MM.1S (cell line): Measurements from ENCODE around the gene NR1I3.

Source experiments
- DNase-seq: peaks from one replicate; pipeline ENCODE4 v3.0.0-alpha.2; 2015
- H2AFZ ChIP-seq: fragments of 300-600 bp; sonication (generic); 2 replicates; pipeline ENCODE4 v1.6.0; 2016; ENCODE audit warnings: antibody characterized with exemption, low read length
- H3F3A ChIP-seq: fragments of 300-600 bp; sonication (generic); 2 replicates; pipeline ENCODE4 v1.6.1; 2016; ENCODE audit warnings: mild to moderate bottlenecking, antibody characterized with exemption, low read length, moderate library complexity, mixed read lengths; ENCODE audit not compliant: insufficient read depth
- H3K27ac ChIP-seq: fragments of 300-600 bp; sonication (generic); 2 replicates; pipeline ENCODE4 v1.5.1; 2016; ENCODE audit warnings: mild to moderate bottlenecking, low read length
- H3K27me3 ChIP-seq: fragments of 300-600 bp; sonication (generic); replicated peaks from 2 replicates; pipeline ENCODE4 v1.6.0; 2016; ENCODE audit warnings: low read length; ENCODE audit not compliant: insufficient read depth
- H3K36me3 ChIP-seq: fragments of 300-600 bp; sonication (generic); replicated peaks from 2 replicates; pipeline ENCODE4 v1.6.1; 2016; ENCODE audit warnings: mild to moderate bottlenecking, low read length, mixed read lengths; ENCODE audit not compliant: insufficient read depth
- H3K4me1 ChIP-seq: fragments of 300-600 bp; sonication (generic); 2 replicates; pipeline ENCODE4 v1.6.1; 2016; ENCODE audit warnings: low read length, mixed read lengths
- H3K4me2 ChIP-seq: fragments of 300-600 bp; sonication (generic); 2 replicates; pipeline ENCODE4 v1.6.0; 2016; ENCODE audit warnings: low read depth, low read length
- H3K4me3 ChIP-seq: fragments of 300-600 bp; sonication (generic); 2 replicates; pipeline ENCODE4 v1.5.1; 2016; ENCODE audit warnings: low read length, mixed read lengths
- H3K79me2 ChIP-seq: fragments of 300-600 bp; sonication (generic); 2 replicates; pipeline ENCODE4 v1.6.1; 2016; ENCODE audit warnings: mixed run types, low read length, mixed read lengths
- H3K9ac ChIP-seq: fragments of 300-600 bp; sonication (generic); 2 replicates; pipeline ENCODE4 v1.6.1; 2016; ENCODE audit warnings: low read length, mixed read lengths
- H3K9me2 ChIP-seq: fragments of 300-600 bp; sonication (generic); replicated peaks from 2 replicates; pipeline ENCODE4 v1.6.1; 2016; ENCODE audit warnings: mild to moderate bottlenecking, low read length, mixed read lengths; ENCODE audit not compliant: insufficient read depth
- H3K9me3 ChIP-seq: fragments of 300-600 bp; sonication (generic); replicated peaks from 2 replicates; pipeline ENCODE4 v1.6.1; 2016; ENCODE audit warnings: mild to moderate bottlenecking, low read length, mixed read lengths; ENCODE audit not compliant: insufficient read depth
- H4K20me1 ChIP-seq: fragments of 300-600 bp; sonication (generic); 2 replicates; pipeline ENCODE4 v1.6.1; 2016; ENCODE audit warnings: mild to moderate bottlenecking, low read length, moderate library complexity, mixed read lengths; ENCODE audit not compliant: insufficient read depth
- CTCF ChIP-seq: fragments of 300-600 bp; sonication (generic); IDR thresholded peaks from 2 replicates; pipeline ENCODE4 v1.5.1; 2016; ENCODE audit warnings: antibody characterized with exemption, low read length, mixed read lengths
- EZH2 ChIP-seq: fragments of 300-600 bp; sonication (generic); optimal IDR thresholded peaks from 2 replicates; pipeline ENCODE3; 2017; ENCODE audit warnings: low read depth, mild to moderate bottlenecking, antibody characterized with exemption, low read length, mixed read lengths
- EZH2phosphoT487 ChIP-seq: fragments of 300-600 bp; sonication (generic); IDR thresholded peaks from 2 replicates; pipeline ENCODE4 v1.6.1; 2018; ENCODE audit warnings: antibody characterized with exemption, low read length

NR1I3 gene

DNA sequence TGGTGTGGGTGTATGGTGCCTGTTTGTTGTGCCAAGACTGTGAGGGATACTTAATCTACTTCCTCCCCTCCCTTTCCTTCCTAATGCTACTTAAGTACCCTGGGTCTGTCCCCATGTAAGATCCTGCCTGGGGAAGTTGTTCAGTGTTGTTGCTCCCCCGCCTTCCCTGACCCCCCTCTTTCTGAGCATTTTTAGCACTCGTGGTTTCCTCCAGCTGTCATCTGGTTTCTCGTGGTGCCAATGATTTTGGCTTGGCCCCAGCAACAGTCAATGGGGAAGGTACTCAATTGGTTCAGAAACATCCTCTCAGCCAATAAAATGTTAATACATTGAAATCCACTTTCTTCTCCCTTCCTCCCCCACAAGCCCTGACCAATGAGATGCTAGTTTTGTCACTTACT is 52.7 kb downstream of the NR1I3 start:
- DNase-seq: peak; percentile 98
- peak overlapping the region; percentile 25; the same call in 1 of the 2 replicates for H2AFZ ChIP-seq

GRCh38 chr1:161182214-161182613 is 55.8 kb downstream of the NR1I3 start:
- Histone ChIP-seq H3K9ac (peak overlapping the region; percentile 1; the same call in 1 of the 2 replicates), H3K4me2 (peak overlapping the region; percentile 44), H3K4me1 (peaks cover 67% of the 10 kb centered on the region), H3K36me3 (no peaks in the 10 kb centered on the region), H3K9me2 (no peaks in the 10 kb centered on the region), H3K4me3 (no peak overlapping the region), H4K20me1 (no peaks in the 10 kb centered on the region), H3K27ac (peak overlapping the region; percentile 89; the same call in 1 of the 2 replicates), H2AFZ (peak overlapping the region; percentile 51), H3K9me3 (no peaks in the 10 kb centered on the region), H3K27me3 (no peaks in the 10 kb centered on the region), H3K79me2 (peaks cover 2% of the 10 kb centered on the region), H3F3A (peaks cover 50% of the 10 kb centered on the region)
- no peak for TF ChIP-seq CTCF
- no peak for TF ChIP-seq EZH2
- TF ChIP-seq EZH2phosphoT487: no peak
- DNase-seq: peak; percentile 89

More for the DNA sequence above, 52.7 kb downstream of the NR1I3 start:
- peak overlapping the region; percentile 32; the same call in 1 of the 2 replicates for H3K4me3 ChIP-seq
- H3K9me3 ChIP-seq: no peaks in the 10 kb centered on the region
- H3F3A ChIP-seq: peaks cover 44% of the 10 kb centered on the region
- peak overlapping the region; percentile 68 for H3K4me2 ChIP-seq
- no peaks in the 10 kb centered on the region for H4K20me1 ChIP-seq
- no peaks in the 10 kb centered on the region for H3K27me3 ChIP-seq
- TF ChIP-seq EZH2 (no peak), CTCF (no peak), EZH2phosphoT487 (no peak)
- peak overlapping the region; percentile 89 for H3K27ac ChIP-seq
- peaks cover 63% of the 10 kb centered on the region for H3K4me1 ChIP-seq
- H3K36me3 ChIP-seq: no peaks in the 10 kb centered on the region
- peak overlapping the region; percentile 47 for H3K9ac ChIP-seq
- H3K79me2 ChIP-seq: no peaks in the 10 kb centered on the region; the same call in 1 of the 2 replicates
- no peaks in the 10 kb centered on the region for H3K9me2 ChIP-seq

- DNase-seq: peak; percentile 36
- Histone ChIP-seq H3K4me3 (no peak overlapping the region), H3K4me2 (no peak overlapping the region)
These were observed 57.4 kb downstream of the NR1I3 start for GRCh38 chr1:161180639-161181038.

More at GRCh38 chr1:161180639-161181038, 57.4 kb downstream of the NR1I3 start:
- no peaks in the 10 kb centered on the region for H4K20me1 ChIP-seq
- H3K9me2 ChIP-seq: no peaks in the 10 kb centered on the region
- peaks cover 18% of the 10 kb centered on the region for H3K79me2 ChIP-seq
- no peaks in the 10 kb centered on the region for H3K36me3 ChIP-seq
- H3K9me3 ChIP-seq: no peaks in the 10 kb centered on the region
- TF ChIP-seq EZH2 (no peak), CTCF (peak; percentile 66)
- H3F3A ChIP-seq: peaks cover 49% of the 10 kb centered on the region
- peaks cover 52% of the 10 kb centered on the region for H3K4me1 ChIP-seq
- H3K9ac ChIP-seq: no peak overlapping the region
- H2AFZ ChIP-seq: no peak overlapping the region
- no peak overlapping the region for H3K27ac ChIP-seq
- no peaks in the 10 kb centered on the region for H3K27me3 ChIP-seq
